HEK293T (cell line): ENCODE results near the gene ELL.

Experiments used
- ELF4 ChIP-seq: fragments of 450-650 bp; IDR thresholded peaks from 2 replicates; pipeline ENCODE4 v1.6.1; 2017; ENCODE audit warnings: antibody characterized with exemption
- FOXM1 ChIP-seq: fragments of 450-650 bp; IDR thresholded peaks from 2 replicates; pipeline ENCODE4 v1.6.1; 2017; ENCODE audit warnings: mild to moderate bottlenecking, borderline replicate concordance
- L3MBTL2 ChIP-seq: fragments of 450-650 bp; conservative IDR thresholded peaks from 2 replicates; pipeline ENCODE4 v1.6.1; 2016; ENCODE audit warnings: mild to moderate bottlenecking
- SUZ12 ChIP-seq: fragments of 450-650 bp; IDR thresholded peaks from 2 replicates; pipeline ENCODE4 v1.6.1; 2016; ENCODE audit warnings: mild to moderate bottlenecking
- TF ChIP-seq, protein P1 (sequence below): fragments of 450-650 bp; IDR thresholded peaks from 2 replicates; pipeline ENCODE4 v1.6.1; 2016

DNA sequence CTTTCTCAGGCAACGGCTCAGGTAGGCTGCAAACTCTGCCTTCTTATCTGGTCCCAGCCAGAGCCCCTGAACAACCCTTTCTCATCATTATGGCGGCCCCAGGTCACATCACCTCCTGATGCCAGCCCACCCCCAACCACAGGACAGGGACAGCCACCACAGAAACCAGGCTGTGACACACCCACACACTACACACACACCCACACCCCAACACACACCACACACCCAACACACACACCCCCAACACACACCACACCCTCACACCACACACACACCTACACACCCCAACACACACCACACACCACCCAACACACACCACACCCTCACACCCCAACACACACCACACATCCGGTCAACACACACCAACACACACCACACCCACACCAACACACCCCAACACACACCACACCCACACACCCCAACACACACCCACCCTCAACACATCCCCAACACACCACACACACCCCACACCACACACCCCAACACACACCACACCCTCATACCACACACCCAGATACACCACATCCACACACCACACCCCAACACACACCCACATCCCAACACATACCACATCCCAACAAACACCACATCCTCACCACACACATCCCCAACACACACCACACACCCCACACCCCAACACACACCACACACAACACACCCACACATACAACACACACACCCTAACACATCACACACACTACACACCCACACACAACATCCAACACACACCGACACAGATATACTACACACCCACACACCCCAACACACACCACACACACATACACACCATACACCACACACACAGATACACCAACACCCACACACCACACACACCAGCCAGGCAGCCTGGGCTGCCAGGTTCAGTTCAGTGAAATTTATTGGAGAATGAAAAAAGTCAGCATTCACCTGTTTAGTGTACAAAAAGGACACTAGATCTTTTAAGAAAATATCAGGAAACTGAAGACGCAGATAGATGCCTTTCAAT, 79.8 kb downstream of the ELL start:
- no peak for TF ChIP-seq ELF4
- no peak for TF ChIP-seq L3MBTL2
- no peak for TF ChIP-seq SUZ12
- no peak for TF ChIP-seq FOXM1
- TF ChIP-seq, protein P1, sequence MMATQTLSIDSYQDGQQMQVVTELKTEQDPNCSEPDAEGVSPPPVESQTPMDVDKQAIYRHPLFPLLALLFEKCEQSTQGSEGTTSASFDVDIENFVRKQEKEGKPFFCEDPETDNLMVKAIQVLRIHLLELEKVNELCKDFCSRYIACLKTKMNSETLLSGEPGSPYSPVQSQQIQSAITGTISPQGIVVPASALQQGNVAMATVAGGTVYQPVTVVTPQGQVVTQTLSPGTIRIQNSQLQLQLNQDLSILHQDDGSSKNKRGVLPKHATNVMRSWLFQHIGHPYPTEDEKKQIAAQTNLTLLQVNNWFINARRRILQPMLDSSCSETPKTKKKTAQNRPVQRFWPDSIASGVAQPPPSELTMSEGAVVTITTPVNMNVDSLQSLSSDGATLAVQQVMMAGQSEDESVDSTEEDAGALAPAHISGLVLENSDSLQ, result no peak
